T1000 (cell line): ENCODE measurements around the gene STAM2.
"Not testable (repeated sequence)": the region's sequence is repeated elsewhere in the genome, so short reads cannot be mapped to it uniquely, and the experiment has no call there.

ENCODE experiments used
- DNase-seq: peaks from one replicate; lab custom pipeline; 2025; ENCODE audit warnings: mixed read lengths; lab: John Stamatoyannopoulos, UW

STAM2 gene

DNA sequence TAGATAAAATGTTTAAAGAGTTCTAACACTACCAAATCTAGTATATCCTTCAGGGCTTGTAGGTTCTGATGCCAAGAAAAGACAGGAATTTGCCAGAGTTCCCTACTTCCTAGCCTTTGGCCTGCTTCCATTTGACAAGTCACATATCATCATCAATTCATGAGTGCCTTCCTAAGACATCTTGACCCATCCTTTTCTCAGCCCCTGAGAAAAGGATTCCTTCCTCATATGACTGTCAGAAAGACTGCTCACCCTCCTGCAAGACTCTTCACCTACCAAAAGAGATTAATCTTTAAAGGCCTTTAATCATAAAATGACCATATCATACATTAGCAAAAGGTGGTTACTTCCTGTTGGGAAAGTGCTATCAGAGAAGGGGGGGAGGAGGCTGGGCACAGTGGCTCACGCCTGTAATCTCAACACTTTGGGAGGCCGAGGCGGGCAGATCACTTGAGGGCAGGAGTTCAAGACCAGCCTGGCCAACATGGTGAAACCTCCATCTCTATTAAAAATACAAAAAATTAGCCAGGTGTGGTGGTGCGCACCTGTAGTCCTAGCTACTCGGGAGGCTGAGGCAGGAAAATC is 3.3 kb downstream of the STAM2 start:
- DNase-seq, result not testable (repeated sequence)

DNA sequence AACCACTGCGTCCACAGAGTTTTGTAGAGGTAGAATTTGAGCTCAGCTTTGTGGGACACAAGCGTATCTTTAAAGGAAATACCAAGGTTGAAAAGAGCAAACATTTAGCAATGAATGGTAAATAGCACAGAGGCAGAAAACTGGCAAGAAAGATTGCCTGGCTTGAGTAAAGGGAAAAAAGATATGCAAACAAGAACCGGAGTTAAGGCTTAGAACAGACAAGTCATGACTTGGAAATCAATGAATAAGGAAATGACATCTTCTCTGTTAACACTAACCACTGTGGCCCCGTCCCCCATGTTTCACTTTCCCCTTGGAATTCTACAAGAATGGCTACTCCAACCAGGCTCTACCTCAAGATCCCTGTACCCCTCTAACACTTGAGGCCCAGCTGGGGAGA is 3.8 kb downstream of the STAM2 start:
- no peak for DNase-seq

DNA sequence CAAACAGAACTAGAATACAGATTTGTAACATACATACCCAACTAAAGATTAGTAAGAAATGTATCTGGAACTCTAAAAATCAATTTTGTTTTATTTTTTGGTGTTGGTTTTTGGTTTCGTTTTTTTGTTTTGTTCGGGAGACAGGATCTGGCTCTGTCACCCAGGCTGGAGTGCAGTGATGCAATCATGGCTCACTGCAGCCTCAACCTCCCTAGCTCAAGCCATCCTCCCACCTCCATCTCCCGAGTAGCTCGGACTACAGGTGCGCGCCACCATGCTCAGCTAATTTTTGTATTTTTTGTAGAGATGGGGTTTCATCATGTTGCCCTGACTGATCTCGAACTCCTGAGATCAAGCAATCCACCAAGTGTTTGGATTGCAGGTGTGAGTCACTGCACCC is 6.4 kb downstream of the STAM2 start:
- not testable (repeated sequence) for DNase-seq

- DNase-seq, result not testable (repeated sequence)
Measured at GRCh38 chr2:152167470-152167869, 8.1 kb downstream of the STAM2 start.

GRCh38 chr2:152167065-152167464 is 8.5 kb downstream of the STAM2 start:
- DNase-seq, result no peak

DNA sequence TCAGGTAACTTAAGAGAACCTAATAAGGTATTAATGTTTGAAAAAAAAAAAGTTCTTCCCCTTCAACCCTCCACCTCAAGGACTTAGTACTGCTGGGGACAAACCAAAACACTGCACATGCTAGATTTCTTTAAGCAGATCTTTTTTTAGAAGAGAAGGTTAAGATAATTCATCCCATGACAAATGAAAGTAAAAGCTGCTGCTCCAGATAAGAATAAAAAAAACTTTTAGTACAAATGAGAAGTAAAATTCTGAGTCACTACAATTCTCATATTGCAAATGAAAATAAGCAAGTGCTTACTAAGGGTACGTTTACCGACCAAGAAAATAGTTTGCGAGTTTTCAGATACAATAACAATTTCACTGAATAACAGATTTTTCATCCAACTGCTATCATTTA is 8.9 kb downstream of the STAM2 start:
- no peak for DNase-seq

DNA sequence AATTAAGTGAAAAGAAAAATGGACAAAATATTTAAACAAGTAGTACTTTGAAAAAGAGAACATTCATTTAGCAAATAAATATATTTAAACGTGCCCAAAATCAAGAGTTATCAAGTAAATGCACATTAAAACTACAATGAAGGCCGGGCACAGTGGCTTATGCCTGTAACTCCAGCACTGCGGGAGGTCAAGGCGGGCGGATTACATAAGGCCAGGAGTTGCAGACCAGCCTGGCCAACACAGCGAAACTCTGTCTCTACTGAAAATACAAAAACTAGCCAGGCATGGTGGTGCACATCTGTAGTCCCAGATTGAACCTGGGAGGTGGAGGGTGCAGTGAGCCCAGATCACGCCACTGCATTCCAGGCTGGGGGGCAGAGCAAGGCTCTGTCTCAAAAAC is 9.8 kb downstream of the STAM2 start:
- DNase-seq, result no peak

DNA sequence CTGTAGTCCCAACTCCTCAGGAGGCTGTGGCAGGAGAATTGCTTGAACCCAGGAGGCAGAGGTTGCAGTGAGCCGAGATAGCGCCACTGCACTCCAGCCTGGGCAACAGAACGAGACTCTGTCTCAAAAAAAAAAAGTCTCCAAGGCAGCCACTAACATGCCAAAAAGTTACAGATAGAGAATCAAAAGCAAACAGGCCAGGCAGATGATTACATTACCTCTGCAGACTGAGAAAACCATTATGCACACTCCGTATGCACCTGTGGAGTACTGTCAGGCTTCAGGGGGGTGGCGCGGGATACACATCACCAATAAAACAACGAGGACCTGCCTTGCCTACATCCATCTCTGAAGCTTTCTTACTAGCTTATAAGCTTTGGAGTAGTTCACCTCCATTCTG is 10.3 kb downstream of the STAM2 start:
- DNase-seq, result no peak

DNA sequence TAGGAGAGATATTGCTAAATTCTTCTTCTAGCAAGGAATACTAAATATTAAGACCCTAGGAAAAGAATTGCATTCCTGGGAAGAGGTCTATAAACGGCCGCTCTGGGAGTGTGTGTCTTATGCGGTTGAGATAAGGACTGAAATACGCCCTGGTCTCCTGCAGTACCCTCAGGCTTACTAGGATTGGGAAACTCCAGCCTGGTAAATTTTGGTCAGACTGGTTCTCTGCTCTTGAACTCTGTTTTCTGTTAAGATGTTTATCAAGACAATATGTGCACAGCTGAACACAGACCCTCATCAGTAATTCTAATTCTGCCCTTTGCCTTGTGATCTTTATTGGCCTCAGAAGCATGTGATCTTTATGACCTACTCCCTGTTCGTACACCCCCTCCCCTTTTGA is 11.9 kb downstream of the STAM2 start:
- DNase-seq, result not testable (repeated sequence)

- DNase-seq, result no peak
Measured at GRCh38 chr2:152162141-152162540, 13.4 kb downstream of the STAM2 start.

DNA sequence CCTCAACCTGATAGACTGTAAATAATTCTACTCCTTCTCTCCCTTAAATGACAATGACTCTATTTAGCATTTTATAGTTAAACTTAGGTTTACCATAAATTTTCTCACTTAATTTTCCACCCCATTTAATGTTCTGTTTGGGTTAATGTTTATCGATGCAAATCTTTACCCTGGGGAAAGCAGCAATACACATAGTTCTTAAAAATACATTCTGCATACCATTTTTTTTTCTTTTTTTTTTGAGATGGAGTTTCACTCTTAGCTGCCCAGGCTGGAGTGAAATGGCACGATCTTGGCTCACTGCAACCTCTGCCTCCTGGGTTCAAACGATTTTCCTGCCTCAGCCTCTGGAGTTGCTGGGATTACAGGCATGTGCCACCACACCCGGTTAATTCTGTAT is 14.0 kb downstream of the STAM2 start:
- DNase-seq, result no peak

DNA sequence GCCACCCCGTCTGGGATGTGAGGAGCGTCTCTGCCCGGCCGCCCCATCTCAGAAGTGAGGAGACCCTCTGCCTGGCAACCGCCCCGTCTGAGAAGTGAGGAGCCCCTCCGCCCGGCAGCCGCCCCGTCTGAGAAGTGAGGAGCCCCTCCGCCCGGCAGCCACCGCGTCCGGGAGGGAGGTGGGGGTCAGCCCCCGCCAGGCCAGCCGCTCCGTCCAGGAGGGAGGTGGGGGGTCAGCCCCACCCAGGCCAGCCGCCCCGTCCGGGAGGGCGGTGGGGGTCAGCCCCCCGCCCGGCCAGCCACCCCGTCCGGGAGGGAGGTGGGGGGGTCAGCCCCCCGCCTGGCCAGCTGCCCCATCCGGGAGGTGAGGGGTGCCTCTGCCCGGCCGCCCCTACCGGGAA is 15.2 kb downstream of the STAM2 start:
- not testable (repeated sequence) for DNase-seq

DNA sequence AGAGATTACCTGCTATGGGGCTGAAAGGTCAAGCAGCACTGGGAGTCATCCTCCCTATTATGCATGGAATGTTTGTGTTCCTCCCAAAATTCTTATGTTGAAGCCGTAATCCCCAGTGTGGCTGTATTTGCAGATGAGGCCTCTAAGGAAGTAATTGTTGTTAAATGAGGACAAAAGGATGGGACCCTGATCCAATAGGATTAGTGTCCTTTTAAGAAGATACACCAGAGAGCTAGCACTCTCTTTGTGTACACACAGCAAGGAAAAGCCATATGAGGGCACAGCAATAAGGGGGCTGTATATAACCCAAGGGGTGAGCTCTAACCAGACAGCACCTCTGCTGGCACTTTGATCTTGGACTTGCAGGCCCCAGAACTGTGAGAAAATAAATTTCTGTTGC is 18.3 kb downstream of the STAM2 start:
- DNase-seq, result no peak

- no peak for DNase-seq
Measured at GRCh38 chr2:152155209-152155608, 20.4 kb downstream of the STAM2 start.

DNA sequence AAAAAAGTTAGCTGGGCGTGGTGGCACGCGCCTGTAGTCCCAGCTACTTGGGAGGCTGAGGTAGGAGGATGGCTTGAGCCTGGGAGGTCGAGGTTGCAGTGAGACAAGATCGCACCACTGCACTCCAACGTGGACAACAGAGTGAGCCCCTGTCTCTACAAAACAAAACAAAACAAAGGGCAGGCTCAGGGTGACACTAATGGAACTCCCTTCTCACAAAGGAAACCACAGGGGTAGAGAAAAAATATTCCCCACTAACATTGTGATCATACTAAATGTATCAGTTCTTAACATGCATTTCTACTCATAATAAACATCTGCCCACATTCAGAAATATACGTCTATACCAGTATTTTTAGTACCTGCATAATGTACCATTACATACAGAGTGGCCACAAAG is 21.1 kb downstream of the STAM2 start:
- no peak for DNase-seq

DNA sequence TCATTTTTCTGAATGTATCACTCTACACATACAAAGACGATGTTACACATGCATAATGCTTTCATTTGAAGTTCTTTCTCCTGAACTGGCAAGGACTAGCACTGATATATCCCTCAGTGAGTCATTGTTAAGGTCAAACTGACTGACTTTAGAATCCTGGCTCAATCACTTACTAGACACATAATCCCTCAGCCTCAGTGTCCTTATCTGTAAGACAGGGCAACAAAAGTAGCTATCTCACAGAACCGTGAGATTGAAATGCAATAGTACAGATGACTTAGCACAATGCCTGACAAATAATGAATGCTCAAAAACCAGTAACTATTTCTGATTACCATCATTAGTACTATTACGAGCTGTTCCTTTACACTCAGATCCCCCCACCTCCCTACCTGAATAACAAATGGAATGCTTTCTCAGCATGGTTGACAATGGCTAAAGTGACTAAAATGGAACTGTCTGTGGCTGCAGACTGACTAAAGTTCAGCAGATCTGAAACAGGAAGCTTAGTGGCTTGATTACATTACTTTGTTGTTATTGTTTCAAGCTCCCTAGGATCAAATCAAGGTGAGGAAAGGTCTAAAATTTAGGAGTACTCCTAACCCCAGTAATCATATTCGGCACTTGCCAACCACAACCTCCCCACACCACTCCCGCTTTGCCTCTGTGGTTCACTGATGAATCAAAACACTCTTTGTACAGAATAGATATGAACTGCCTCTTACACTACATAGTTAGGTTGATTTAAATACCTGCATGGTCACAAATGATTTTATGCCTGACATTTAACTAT is 40.9 kb downstream of the STAM2 start:
- no peak for DNase-seq

GRCh38 chr2:152132306-152132705 is 43.3 kb downstream of the STAM2 start:
- DNase-seq, result no peak

GRCh38 chr2:152127628-152128027 is 47.9 kb downstream of the STAM2 start:
- DNase-seq, result no peak

DNA sequence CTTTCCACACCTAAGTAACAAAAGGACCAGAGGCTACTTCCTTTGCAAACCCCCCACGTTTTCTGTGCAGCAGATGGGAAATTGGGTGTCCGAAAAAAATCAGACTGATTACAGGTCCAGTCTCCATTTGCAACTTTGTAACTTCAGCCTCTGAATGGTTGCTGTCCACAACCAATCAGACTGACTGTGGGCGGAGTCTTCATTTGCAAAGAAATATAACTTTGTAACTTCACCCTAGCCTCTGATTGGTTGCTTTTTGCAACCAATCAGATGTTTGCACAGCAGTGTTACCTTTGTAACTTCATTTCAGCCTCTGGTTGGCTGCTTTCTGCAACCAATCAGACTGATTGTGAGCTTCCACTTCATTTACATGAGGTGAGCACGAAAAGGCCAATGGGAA is 48.9 kb downstream of the STAM2 start:
- DNase-seq, result no peak

- no peak for DNase-seq
Measured at GRCh38 chr2:152122161-152122560, 53.4 kb downstream of the STAM2 start.

- no peak for DNase-seq
Measured at GRCh38 chr2:152120430-152120829, 55.1 kb downstream of the STAM2 start.

DNA sequence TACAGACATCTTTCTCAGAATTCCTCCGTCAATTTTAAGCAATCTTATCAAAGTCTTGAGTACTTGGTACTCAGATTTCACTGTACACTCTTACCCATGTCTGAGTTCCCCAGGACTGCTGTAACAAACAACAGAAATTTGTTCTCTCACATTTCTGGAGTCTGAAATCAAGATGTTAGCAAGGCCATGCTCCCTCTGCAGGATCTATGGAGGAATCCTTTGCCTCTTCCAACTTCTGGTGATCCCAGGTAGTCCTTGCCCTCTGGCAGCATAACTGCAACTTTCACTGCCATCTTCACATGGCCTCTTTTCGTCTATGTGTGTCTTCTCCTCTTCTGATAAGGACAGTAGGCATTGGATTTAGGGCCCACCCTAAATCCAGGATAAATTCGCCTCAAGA is 59.6 kb downstream of the STAM2 start:
- no peak for DNase-seq

- no peak for DNase-seq
Measured at GRCh38 chr2:152114366-152114765, 61.2 kb downstream of the STAM2 start.

DNA sequence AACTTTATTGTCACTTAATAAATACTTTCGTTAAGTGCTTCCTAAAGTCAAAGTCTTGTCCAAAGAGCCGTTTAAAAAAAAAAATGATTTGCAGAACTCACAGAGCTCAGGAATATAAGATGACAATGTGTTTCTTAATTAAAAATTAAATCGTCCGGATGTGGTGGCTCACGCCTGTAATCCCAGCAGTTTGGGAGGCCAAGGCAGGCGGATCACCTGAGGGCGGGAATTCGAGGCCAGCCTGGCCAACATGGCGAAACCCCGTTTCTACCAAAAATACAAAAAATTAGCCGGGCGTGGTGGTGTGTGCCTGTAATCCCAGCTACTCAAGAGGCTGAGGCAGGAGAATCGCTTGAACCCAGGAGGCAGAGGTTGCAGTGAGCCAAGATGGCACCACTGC is 68.4 kb downstream of the STAM2 start:
- not testable (repeated sequence) for DNase-seq
